22Rv1 (cell line): Measurements from ENCODE around the gene TGFBR3.

Experiments used
- H3K27ac ChIP-seq: fragments of 450-650 bp; 2 replicates; pipeline ENCODE4 v1.5.1; 2017
- ZFX ChIP-seq: fragments of 450-650 bp; IDR thresholded peaks from 2 replicates; pipeline ENCODE4 v1.6.1; 2017; ENCODE audit warnings: antibody characterized with exemption, borderline replicate concordance
- TF ChIP-seq, protein P1 (sequence below): fragments of 450-650 bp; IDR thresholded peaks from 2 replicates; pipeline ENCODE4 v1.5.1; 2017; ENCODE audit warnings: mild to moderate bottlenecking

TGFBR3 gene

DNA sequence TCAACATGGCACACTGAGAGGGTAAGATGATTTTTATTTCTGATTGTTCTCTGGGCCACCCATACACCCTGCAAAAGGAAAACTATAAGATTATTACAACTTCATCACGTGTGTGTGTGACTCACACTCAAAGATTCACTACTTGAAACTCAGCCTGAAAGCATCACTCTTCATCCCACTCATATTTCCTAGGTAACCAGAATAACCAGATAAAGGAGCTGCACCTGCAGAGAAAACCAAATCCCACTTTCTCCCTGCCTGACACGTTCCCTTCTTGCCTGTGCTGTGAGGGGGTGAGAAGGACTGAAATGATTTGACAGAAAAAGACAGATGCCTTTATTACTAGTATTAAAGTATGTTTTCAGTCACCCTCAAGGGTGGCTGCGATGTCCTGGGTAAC lies 131.6 kb downstream of the TGFBR3 start:
- TF ChIP-seq, protein P1, sequence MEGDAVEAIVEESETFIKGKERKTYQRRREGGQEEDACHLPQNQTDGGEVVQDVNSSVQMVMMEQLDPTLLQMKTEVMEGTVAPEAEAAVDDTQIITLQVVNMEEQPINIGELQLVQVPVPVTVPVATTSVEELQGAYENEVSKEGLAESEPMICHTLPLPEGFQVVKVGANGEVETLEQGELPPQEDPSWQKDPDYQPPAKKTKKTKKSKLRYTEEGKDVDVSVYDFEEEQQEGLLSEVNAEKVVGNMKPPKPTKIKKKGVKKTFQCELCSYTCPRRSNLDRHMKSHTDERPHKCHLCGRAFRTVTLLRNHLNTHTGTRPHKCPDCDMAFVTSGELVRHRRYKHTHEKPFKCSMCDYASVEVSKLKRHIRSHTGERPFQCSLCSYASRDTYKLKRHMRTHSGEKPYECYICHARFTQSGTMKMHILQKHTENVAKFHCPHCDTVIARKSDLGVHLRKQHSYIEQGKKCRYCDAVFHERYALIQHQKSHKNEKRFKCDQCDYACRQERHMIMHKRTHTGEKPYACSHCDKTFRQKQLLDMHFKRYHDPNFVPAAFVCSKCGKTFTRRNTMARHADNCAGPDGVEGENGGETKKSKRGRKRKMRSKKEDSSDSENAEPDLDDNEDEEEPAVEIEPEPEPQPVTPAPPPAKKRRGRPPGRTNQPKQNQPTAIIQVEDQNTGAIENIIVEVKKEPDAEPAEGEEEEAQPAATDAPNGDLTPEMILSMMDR: no peak
- no peak for TF ChIP-seq ZFX

DNA sequence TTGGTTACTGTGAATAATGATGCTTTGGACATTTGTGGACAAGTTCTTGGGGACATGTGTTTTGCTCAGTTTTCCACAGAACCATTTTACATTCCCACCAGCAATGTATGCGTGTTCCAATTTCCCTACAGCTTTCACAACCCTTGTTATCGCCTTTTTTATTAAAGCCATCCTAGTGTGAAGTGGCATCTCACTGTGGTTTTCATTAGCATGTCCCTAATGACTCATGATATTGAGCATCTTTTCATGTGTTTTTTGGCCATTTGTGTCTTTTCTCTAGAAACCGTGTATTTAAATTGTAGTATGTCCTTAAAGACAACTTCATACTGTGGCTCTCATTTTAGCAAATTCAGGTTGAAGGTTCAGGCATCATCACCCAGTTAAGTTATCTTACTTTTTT lies 132.1 kb downstream of the TGFBR3 start:
- H3K27ac ChIP-seq: no peak overlapping the region
- TF ChIP-seq, protein P1: no peak
- TF ChIP-seq ZFX: no peak

More for the DNA sequence above, 131.6 kb downstream of the TGFBR3 start:
- H3K27ac ChIP-seq: no peak overlapping the region

DNA sequence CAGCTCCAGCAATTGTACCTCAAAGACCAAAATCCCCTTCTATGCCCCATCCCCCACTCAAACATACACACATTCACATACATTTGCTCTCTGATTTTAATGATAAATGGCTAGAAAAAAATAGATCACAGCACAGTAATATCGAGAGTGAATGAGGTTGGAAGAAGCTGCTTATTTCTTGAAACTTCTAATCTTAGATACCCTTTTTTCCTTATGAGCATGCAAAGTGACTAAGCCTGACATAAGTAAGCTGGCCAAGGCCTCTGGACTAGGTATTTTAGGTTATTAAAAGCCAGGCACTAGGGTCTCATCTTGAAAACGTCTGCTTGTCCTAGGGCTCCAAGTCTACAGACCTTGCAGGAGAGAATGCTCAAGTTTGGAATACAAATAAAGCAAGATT lies 133.6 kb downstream of the TGFBR3 start:
- no peak overlapping the region for H3K27ac ChIP-seq
- TF ChIP-seq, protein P1: no peak
- no peak for TF ChIP-seq ZFX

DNA sequence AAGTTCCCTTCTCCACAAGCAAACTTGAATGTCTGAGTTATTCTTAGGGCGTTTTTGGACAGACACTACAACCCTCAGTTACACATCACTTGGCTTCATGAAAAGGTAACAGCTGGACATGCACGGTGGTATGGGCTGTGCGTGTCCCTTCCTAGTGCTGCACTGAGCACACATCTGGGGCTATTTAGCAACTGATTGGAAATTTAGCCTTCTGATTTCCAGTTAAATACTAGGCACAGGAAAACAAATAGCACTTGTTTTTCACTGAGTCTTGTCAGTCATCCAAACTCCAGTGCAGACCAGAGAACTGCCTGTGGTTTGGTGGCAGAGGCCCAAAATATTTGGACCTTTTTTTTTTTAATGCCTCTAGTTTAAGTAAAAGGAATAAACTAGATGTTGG lies 134.7 kb downstream of the TGFBR3 start:
- TF ChIP-seq, protein P1: no peak
- TF ChIP-seq ZFX: no peak
- no peak overlapping the region for H3K27ac ChIP-seq

DNA sequence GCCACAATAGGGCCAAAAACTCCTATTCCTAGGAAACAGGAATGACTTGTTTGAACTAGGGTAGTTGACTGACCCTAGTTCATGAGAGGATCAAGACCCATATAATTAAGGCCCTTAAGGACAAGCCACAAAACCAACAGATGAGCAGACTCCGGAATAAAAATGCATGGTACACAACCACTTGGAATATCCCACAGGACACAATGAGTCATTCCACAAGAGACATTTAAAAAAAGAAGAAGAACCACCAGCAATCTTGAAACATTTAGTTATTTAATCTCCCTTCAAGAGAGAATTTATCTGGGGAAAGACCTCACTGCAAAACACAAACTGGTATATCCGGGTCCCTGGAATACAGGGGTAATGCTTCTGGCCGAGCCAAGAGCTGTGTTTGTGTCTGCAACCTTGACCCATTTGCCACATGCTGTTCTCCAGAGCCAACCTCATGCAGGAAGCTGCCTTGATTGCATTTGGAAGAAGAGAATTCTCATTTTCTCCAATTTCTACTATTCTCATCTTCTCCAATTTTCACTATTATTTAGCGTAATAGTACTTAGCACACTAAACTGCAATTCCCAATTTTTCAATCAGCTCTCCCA lies 135.5 kb downstream of the TGFBR3 start:
- no peak for TF ChIP-seq ZFX
- H3K27ac ChIP-seq: no peak overlapping the region

DNA sequence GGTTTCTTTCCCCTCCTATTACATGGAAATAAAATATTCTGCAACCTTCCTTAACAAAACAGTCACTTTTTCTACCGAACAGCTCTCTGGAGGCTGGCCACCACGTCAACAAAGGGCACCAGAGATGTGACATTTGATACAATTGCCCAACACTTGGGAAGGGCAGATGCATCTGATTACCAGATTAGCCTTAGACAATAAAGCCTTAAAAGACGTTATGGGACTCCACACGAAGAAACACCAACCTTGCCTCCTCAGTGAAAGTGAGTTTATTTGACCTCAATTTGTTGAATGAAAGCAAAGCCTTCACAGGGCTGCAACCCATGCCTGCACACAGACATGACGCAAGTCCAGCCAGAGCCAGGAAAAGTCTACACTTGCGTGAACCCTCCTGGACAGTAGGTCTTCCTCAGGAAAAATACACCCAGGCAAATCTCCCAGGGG lies 136.1 kb downstream of the TGFBR3 start:
- TF ChIP-seq, protein P1: no peak
- TF ChIP-seq ZFX: no peak
- no peak overlapping the region for H3K27ac ChIP-seq

DNA sequence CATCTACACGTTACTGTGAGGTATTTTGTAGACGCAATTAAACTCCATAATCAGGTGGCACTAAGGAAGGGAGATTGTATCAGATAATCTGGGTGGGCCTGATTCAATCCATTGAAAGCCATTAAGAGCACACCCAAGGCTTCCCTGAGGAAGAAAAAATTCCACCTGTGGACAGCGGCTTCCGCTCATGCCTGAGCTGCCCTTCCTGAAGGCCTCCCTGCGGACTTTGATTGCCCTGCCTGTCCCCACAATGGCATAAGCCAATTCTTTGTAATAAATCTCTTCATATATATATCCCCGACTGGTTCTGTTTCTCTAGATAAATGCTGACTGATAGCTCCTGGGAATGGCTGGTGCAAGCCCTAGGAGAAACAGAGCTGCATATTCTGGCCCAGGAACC lies 138.3 kb downstream of the TGFBR3 start:
- TF ChIP-seq ZFX: no peak
- TF ChIP-seq, protein P1: no peak
- H3K27ac ChIP-seq: no peak overlapping the region
